Measurements from ENCODE around the gene BTBD1.

BTBD1 gene

DNA sequence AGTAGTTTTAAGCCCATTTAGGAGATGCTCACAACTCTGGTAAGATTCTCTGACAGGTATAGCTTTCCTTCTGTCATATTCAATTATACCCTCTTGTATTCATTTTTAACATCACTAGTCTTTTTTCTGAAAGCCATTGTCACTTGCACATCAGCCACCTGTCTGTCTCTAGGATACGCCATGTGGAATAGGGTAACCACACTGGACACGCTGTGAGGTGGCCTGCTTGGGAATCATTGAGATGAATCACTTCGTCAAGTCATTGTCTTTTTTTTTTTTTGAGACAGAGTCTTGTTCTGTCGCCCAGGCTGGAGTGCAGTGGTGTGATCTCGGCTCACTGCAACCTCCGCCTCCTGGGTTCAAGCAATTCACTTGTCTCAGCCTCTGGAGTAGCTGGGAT lies 47.8 kb upstream of the BTBD1 start:
- DNase-seq (ENCODE audit: low read depth in 1 of 2, low spot score in 1 of 2) = no peak
- no peaks in the 10 kb centered on the region for H3K27me3 ChIP-seq (ENCODE audit: insufficient read depth, poor library complexity, severe bottlenecking)
- TF ChIP-seq, protein P1, sequence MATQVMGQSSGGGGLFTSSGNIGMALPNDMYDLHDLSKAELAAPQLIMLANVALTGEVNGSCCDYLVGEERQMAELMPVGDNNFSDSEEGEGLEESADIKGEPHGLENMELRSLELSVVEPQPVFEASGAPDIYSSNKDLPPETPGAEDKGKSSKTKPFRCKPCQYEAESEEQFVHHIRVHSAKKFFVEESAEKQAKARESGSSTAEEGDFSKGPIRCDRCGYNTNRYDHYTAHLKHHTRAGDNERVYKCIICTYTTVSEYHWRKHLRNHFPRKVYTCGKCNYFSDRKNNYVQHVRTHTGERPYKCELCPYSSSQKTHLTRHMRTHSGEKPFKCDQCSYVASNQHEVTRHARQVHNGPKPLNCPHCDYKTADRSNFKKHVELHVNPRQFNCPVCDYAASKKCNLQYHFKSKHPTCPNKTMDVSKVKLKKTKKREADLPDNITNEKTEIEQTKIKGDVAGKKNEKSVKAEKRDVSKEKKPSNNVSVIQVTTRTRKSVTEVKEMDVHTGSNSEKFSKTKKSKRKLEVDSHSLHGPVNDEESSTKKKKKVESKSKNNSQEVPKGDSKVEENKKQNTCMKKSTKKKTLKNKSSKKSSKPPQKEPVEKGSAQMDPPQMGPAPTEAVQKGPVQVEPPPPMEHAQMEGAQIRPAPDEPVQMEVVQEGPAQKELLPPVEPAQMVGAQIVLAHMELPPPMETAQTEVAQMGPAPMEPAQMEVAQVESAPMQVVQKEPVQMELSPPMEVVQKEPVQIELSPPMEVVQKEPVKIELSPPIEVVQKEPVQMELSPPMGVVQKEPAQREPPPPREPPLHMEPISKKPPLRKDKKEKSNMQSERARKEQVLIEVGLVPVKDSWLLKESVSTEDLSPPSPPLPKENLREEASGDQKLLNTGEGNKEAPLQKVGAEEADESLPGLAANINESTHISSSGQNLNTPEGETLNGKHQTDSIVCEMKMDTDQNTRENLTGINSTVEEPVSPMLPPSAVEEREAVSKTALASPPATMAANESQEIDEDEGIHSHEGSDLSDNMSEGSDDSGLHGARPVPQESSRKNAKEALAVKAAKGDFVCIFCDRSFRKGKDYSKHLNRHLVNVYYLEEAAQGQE (IDR thresholded peaks at IDR 0.05; ENCODE audit: insufficient replicate concordance, low read depth) = no peak
- TF ChIP-seq, protein P2, sequence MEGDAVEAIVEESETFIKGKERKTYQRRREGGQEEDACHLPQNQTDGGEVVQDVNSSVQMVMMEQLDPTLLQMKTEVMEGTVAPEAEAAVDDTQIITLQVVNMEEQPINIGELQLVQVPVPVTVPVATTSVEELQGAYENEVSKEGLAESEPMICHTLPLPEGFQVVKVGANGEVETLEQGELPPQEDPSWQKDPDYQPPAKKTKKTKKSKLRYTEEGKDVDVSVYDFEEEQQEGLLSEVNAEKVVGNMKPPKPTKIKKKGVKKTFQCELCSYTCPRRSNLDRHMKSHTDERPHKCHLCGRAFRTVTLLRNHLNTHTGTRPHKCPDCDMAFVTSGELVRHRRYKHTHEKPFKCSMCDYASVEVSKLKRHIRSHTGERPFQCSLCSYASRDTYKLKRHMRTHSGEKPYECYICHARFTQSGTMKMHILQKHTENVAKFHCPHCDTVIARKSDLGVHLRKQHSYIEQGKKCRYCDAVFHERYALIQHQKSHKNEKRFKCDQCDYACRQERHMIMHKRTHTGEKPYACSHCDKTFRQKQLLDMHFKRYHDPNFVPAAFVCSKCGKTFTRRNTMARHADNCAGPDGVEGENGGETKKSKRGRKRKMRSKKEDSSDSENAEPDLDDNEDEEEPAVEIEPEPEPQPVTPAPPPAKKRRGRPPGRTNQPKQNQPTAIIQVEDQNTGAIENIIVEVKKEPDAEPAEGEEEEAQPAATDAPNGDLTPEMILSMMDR (IDR thresholded peaks at IDR 0.05; ENCODE audit: insufficient read depth, low read length) = no peak
- TF ChIP-seq POLR2AphosphoS5 (IDR thresholded peaks at IDR 0.05; ENCODE audit: low read depth) (no peak), GABPA (IDR thresholded peaks at IDR 0.05; ENCODE audit: low read depth) (no peak), SPI1 (IDR thresholded peaks at IDR 0.05; ENCODE audit: borderline replicate concordance, low read depth) (no peak)
- H3K27ac ChIP-seq (replicated peaks) = no peak overlapping the region
- no peak overlapping the region for H3K4me3 ChIP-seq (replicated peaks; ENCODE audit: insufficient read depth, low read length)

DNA sequence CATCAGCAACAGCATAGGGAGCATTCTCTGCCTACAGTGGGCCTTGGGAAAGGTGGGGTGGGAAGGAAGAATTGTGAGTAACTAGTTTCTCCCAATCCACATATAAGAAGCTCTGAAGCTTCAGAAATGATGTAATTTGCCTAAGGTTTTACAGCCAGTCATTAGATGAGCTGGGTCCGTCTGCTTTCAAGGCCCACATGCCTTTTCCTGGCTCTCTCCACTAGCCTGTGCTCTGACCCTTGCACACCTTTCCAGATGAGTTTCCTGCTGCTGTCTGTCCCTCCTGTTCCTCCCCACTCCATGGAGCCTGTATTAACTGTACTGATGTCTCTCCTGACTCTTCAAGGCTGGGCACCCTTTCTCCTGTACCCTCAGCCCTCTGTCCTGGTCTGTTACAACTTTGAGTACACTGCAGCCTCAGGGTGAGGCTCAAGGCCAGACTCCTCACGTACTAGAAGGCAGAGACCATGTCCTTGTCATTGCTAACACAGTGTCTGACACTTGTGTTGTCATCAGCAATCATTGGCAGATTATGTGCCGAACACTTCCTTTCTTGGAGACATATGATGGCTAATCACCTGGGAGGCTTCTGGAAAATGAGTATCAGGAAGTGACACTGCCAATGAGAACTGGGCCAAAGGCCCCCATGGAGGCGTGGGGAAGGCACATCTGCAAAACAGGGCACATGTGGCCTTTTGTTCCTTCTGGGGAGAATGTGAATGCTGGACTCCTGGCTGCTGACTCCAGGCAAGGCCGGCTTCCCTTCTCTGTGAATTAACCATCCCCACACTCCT lies 47.0 kb upstream of the BTBD1 start:
- TF ChIP-seq, protein P2 (IDR thresholded peaks at IDR 0.05; ENCODE audit: insufficient read depth, low read length) = no peak
- no peak for TF ChIP-seq GABPA (IDR thresholded peaks at IDR 0.05; ENCODE audit: low read depth)
- TF ChIP-seq, protein P1 (IDR thresholded peaks at IDR 0.05; ENCODE audit: insufficient replicate concordance, low read depth) = no peak
- no peak for TF ChIP-seq SPI1 (IDR thresholded peaks at IDR 0.05; ENCODE audit: borderline replicate concordance, low read depth)
- Histone ChIP-seq H3K4me3 (replicated peaks; ENCODE audit: insufficient read depth, low read length) (no peak overlapping the region), H3K27me3 (ENCODE audit: insufficient read depth, poor library complexity, severe bottlenecking) (no peaks in the 10 kb centered on the region), H3K27ac (replicated peaks) (no peak overlapping the region)
- no peak for DNase-seq (ENCODE audit: low read depth in 1 of 2, low spot score in 1 of 2)

DNA sequence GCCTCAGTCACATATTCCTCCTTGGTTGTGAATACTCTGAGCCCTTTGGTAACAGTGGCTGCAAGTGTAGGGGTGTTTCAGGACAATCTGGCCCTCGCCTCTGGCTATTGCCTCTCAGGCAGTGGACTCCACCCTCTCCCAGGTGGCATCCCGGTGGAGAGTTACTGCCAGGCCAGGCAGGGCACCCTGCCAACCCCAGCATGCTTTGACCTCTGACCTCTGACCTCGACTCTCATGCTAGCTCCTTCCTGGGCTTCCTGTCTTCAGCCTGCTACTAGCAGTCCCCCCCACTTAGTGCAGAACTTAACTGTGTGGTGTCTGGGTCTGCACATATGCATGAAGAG lies 45.9 kb upstream of the BTBD1 start:
- DNase-seq (ENCODE audit: low read depth in 1 of 2, low spot score in 1 of 2) = no peak
- H3K27ac ChIP-seq (replicated peaks) = no peak overlapping the region
- no peaks in the 10 kb centered on the region for H3K27me3 ChIP-seq (ENCODE audit: insufficient read depth, poor library complexity, severe bottlenecking)
- H3K4me3 ChIP-seq (replicated peaks; ENCODE audit: insufficient read depth, low read length) = no peak overlapping the region
- no peak for TF ChIP-seq GABPA (IDR thresholded peaks at IDR 0.05; ENCODE audit: low read depth)
- TF ChIP-seq SPI1 (IDR thresholded peaks at IDR 0.05; ENCODE audit: borderline replicate concordance, low read depth) = no peak
- TF ChIP-seq POLR2AphosphoS5 (IDR thresholded peaks at IDR 0.05; ENCODE audit: low read depth) = no peak
- TF ChIP-seq, protein P1 (IDR thresholded peaks at IDR 0.05; ENCODE audit: insufficient replicate concordance, low read depth) = no peak

Measured in HL-60 (cell line).